HG03558 (cell line): ENCODE data around the gene KCND2.

Source experiments
- ATAC-seq: cut with Tn5 transposase; IDR thresholded peaks from one replicate; pipeline ENCODE4 v1.9.1; 2021; ENCODE audit warnings: moderate number of reproducible peaks; ENCODE audit not compliant: unreplicated experiment; ENCODE audit errors: extremely low read depth

The KCND2 gene

GRCh38 chr7:120307991-120308545 lies 35.1 kb downstream of the KCND2 start:
- no peak for ATAC-seq

GRCh38 chr7:120311028-120311788 lies 38.2 kb downstream of the KCND2 start:
- no peak for ATAC-seq

GRCh38 chr7:120320218-120320961 lies 47.4 kb downstream of the KCND2 start:
- ATAC-seq = no peak

- ATAC-seq = no peak
Observed at GRCh38 chr7:120327054-120327453, 54.1 kb downstream of the KCND2 start.

- ATAC-seq = no peak
Observed at GRCh38 chr7:120332433-120332832, 59.5 kb downstream of the KCND2 start.

- peak; percentile 85 for ATAC-seq
Observed at GRCh38 chr7:120334475-120334874, 61.5 kb downstream of the KCND2 start.

GRCh38 chr7:120337308-120337907 lies 64.4 kb downstream of the KCND2 start:
- peak; percentile 45 for ATAC-seq

GRCh38 chr7:120344276-120344675 lies 71.3 kb downstream of the KCND2 start:
- ATAC-seq = no peak

GRCh38 chr7:120353171-120353570 lies 80.2 kb downstream of the KCND2 start:
- ATAC-seq = no peak

- peak; percentile 98 for ATAC-seq
Observed at GRCh38 chr7:120360918-120361317, 87.9 kb downstream of the KCND2 start.

GRCh38 chr7:120363414-120363813 lies 90.4 kb downstream of the KCND2 start:
- no peak for ATAC-seq

- no peak for ATAC-seq
Observed at GRCh38 chr7:120370954-120371353, 98.0 kb downstream of the KCND2 start.

- no peak for ATAC-seq
Observed at GRCh38 chr7:120373174-120373573, 100.2 kb downstream of the KCND2 start.

- peak; percentile 38 for ATAC-seq
Observed at GRCh38 chr7:120394595-120394994, 121.6 kb downstream of the KCND2 start.

GRCh38 chr7:120395526-120396019 lies 122.6 kb downstream of the KCND2 start:
- ATAC-seq = peak; percentile 74

- ATAC-seq = no peak
Observed at GRCh38 chr7:120398284-120399000, 125.5 kb downstream of the KCND2 start.

GRCh38 chr7:120400806-120401455 lies 128.0 kb downstream of the KCND2 start:
- ATAC-seq = no peak

- ATAC-seq = peak; percentile 55
Observed at GRCh38 chr7:120402079-120402767, 129.2 kb downstream of the KCND2 start.

- no peak for ATAC-seq
Observed at GRCh38 chr7:120402801-120403200, 129.8 kb downstream of the KCND2 start.
